Measurements from ENCODE around the gene PGGHG.
"Not testable (repeated sequence)": the region's sequence is repeated elsewhere in the genome, so short reads cannot be mapped to it uniquely, and the experiment has no call there.

Gene PGGHG

DNA sequence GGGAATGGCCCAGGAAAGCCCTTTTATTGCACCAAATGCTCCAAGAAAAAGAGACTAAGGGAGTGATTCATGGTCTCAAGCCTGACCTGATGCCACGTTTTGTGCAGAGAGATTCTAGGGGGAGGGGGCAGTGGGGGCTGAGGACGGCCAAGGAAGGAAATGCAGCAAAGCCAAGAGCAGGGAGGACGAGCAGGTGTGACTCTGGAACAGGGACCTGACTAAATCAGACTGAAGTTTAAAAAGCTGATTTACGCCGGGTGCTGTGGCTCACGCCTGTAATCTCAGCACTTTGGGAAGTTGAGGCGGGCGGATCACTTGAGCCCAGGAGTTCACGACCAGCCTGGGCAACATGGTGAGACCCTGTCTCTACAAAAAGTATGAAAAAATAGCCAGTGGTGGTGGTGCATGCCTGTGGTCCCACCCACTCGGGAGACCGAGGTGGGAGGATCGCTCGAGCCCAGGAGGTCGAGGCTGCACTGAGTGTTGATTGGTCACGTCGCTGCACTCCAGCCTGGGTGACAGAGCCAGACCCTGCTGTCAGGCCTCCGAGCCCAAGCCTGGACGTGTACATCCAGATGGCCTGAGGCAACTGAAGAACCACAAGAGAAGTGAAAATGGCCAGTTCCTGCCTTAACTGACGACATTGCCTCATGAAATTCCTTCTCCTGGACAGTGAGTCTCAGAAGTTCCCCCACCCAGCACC lies 42.6 kb downstream of the PGGHG start:
- TF ChIP-seq, protein P1, sequence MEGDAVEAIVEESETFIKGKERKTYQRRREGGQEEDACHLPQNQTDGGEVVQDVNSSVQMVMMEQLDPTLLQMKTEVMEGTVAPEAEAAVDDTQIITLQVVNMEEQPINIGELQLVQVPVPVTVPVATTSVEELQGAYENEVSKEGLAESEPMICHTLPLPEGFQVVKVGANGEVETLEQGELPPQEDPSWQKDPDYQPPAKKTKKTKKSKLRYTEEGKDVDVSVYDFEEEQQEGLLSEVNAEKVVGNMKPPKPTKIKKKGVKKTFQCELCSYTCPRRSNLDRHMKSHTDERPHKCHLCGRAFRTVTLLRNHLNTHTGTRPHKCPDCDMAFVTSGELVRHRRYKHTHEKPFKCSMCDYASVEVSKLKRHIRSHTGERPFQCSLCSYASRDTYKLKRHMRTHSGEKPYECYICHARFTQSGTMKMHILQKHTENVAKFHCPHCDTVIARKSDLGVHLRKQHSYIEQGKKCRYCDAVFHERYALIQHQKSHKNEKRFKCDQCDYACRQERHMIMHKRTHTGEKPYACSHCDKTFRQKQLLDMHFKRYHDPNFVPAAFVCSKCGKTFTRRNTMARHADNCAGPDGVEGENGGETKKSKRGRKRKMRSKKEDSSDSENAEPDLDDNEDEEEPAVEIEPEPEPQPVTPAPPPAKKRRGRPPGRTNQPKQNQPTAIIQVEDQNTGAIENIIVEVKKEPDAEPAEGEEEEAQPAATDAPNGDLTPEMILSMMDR (IDR thresholded peaks at IDR 0.05): no peak
- no peak overlapping the region for H3K27ac ChIP-seq
- no peaks in the 10 kb centered on the region for H3K36me3 ChIP-seq
- no peaks in the 10 kb centered on the region for H3K9me3 ChIP-seq
- peaks cover 40 to 64% of the 10 kb centered on the region in 2 experiments for H3K4me1 ChIP-seq (ENCODE audit: control insufficient read depth in 1 of 2, insufficient read depth in 1 of 2, low read depth in 1 of 2, low read length in 1 of 2)
- no peaks in the 10 kb centered on the region for H3K27me3 ChIP-seq
- H3K4me3 ChIP-seq (ENCODE audit: low read depth in 1 of 2, low read length in 1 of 2): peak overlapping the region in 1 of 2 experiments; percentile 36

DNA sequence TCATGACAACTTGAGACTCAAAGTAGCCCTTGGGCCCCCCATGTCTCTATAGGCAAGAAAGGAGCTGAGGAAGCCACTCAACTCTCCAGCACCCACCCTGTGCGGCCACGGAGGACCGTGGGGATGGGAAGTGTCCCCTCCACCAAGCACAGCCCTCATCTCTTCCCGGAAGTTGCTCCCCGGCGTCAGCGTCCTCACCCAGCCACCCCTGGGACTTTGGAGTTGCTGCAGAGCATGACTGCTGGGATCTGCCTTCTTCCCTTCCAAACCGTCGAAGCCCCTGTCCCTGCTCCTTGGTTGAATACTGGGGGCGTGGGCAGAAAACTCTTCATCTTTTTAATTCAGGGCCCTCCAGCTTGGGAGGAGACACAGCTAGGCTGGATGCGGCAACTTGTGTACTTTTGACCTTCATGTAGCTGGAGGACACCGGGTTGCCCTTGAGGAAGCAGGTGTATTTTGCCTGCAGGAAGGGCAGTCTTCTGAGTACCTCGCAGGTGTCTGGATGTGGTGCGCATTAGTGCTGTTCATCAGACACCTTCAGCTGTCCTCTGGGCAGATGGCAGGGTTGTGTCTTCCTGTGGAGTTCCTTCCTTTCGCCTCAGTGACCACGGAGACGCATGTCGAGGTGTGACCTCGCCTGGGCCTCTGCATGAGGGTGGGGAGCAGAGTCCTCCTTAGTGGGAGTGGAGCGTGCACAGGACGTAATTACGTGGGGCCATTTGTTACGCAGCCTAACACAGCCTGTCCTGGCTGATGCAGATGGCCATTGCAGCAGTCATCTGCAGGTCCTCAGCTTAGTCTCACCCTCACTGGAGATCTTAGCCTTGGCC lies 43.9 kb downstream of the PGGHG start:
- TF ChIP-seq, protein P1 (IDR thresholded peaks at IDR 0.05): no peak
- H3K27me3 ChIP-seq: no peaks in the 10 kb centered on the region
- no peak overlapping the region for H3K27ac ChIP-seq
- no peaks in the 10 kb centered on the region for H3K36me3 ChIP-seq
- H3K4me3 ChIP-seq (ENCODE audit: low read depth in 1 of 2, low read length in 1 of 2): no peak overlapping the region
- peaks cover 29 to 62% of the 10 kb centered on the region in 2 experiments for H3K4me1 ChIP-seq (ENCODE audit: control insufficient read depth in 1 of 2, insufficient read depth in 1 of 2, low read depth in 1 of 2, low read length in 1 of 2)
- no peaks in the 10 kb centered on the region for H3K9me3 ChIP-seq

DNA sequence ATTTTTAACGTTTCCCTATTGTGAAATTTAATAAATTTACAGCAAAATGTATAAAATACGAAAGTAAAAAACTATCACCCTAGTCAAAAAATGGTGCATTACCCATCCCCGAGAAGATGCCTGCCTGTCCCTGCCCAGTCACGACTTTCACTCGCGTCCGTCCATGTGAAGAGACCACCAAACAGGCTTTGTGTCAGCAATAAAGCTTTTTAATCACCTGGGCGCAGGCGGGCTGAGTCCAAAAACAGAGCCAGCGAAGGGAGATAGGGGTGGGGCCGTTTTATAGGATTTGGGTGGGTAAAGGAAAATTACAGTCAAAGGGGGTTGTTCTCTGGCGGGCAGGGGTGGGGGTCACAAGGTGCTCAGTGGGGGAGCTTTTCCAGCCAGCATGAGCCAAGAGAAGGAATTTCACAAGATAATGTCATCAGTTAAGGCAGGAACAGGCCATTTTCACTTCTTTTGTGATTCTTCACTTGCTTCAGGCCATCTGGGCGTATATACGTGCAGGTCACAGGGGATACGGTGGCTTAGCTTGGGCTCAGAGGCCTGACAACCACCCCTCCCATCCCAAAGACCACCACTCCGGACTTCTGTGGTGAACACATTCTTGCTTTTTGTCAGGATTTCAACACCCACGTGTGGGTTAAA lies 44.8 kb downstream of the PGGHG start:
- not testable (repeated sequence) for H3K27ac ChIP-seq; H3K36me3 ChIP-seq; H3K4me3 ChIP-seq (ENCODE audit: low read depth in 1 of 2, low read length in 1 of 2); H3K9me3 ChIP-seq; H3K27me3 ChIP-seq
- H3K4me1 ChIP-seq (ENCODE audit: control insufficient read depth in 1 of 2, insufficient read depth in 1 of 2, low read depth in 1 of 2, low read length in 1 of 2): peaks cover 22 to 53% of the 10 kb centered on the region in 2 experiments

DNA sequence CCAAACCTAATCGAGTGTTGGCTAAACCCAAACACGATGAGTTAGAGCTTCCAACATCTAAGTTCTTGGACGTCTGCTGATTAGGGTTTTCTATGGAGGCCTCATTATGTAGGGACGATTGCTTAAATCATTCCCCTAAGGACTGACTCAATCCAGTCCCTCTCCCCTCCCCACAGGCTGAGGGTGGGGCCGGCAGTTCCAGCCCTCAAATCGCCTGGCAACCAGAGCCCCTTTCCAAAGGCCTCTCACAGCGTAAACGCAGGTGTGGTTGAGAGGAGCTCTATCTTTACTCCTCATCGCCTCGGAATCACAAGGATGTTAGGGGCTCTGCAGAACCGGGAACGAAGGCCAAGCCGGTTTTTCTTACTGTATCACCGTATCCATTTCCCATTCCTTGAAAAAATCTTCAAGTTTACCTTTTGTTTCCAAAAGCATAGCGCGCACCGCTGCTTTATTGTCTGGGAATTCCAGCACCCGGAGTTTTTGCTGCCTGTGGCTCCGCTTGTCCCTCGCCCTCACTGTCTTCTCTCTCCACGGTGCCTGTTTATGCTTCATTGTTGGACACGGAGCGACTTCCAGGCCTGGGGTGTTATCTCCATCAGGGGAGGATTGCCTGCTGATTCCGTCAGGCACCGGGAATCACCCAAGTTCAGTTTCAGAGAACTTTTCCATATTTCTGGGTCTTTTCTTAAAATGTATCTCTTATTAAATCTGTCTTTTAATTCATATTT lies 45.5 kb downstream of the PGGHG start:
- TF ChIP-seq, protein P1 (IDR thresholded peaks at IDR 0.05): no peak
- Histone ChIP-seq H3K9me3 (no peaks in the 10 kb centered on the region), H3K27ac (no peak overlapping the region), H3K36me3 (no peaks in the 10 kb centered on the region), H3K4me3 (ENCODE audit: low read depth in 1 of 2, low read length in 1 of 2) (no peak overlapping the region), H3K27me3 (peaks cover 2% of the 10 kb centered on the region), H3K4me1 (ENCODE audit: control insufficient read depth in 1 of 2, insufficient read depth in 1 of 2, low read depth in 1 of 2, low read length in 1 of 2) (peaks cover 16 to 47% of the 10 kb centered on the region in 2 experiments)

DNA sequence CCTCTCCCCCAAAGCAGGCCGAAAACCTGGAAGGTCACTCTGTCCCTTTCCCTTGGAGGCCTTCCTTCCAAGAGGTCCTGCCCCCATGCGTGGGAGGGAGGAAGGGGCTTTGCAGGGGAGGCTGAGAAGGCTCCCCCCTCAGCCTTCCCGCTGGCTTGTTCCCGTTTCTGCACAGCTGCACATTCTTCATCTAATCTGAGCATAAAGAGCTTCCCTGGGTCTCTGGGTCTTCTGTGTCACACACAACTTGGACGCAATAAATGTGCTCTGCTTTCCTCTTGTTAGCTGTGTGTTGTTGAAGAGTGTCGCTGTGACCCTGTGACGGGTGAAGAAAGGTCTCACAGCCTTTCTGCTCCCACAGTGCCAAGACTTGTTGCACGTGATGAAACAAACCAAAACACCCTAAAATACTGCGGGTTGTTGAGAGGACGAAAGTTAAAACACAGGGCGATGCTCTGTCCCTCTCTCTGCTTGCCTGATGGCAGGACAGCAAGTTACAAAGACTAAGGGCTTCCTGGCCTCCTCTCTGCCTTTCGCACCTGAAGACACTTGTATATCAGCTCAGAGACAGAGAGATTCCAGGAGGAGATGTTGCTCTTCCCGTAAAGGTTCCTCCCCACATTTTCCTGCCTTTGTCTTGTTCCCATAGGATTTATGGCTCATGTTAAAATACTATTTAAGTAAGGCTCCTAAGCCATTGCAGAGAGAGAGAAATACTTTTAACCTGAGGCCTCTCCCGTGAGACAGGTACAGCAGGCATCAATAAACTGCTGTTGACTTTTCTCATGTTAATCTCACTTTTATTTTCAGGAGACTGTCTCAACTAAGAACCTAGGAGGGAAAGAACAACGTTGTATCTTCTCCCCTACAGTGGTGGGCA lies 47.1 kb downstream of the PGGHG start:
- TF ChIP-seq, protein P1 (IDR thresholded peaks at IDR 0.05): no peak
- H3K36me3 ChIP-seq: no peaks in the 10 kb centered on the region
- peaks cover 11 to 36% of the 10 kb centered on the region in 2 experiments for H3K4me1 ChIP-seq (ENCODE audit: control insufficient read depth in 1 of 2, insufficient read depth in 1 of 2, low read depth in 1 of 2, low read length in 1 of 2)
- no peak overlapping the region for H3K4me3 ChIP-seq (ENCODE audit: low read depth in 1 of 2, low read length in 1 of 2)
- H3K27me3 ChIP-seq: peaks cover 7% of the 10 kb centered on the region
- H3K27ac ChIP-seq: peak overlapping the region; percentile 44
- no peaks in the 10 kb centered on the region for H3K9me3 ChIP-seq

All from neutrophil (primary cell).